Lower lobe of right lung (tissue), 2 donors: ENCODE measurements around the gene SRSF3. TPM values are rescaled to one million over a fixed set of nuclear protein-coding genes. Genes with fewer than 3 reads are reported as not detected.
A peak's percentile ranks its signal among the peaks of the same experiment; 100 is the strongest.

ENCODE experiments used
- ATAC-seq, 2 donors: fragments of 200-7000 bp; cut with Tn5 transposase; one replicate each; pipeline ENCODE4 v1.9.1; 2020 to 2022; ENCODE audit warnings: mild to moderate bottlenecking in 2 of 2, moderate library complexity in 2 of 2
- DNase-seq: peaks from one replicate; pipeline ENCODE4 v3.0.0-alpha.2; 2020
- H3K27ac ChIP-seq: fragments of 200-600 bp; one replicate; pipeline ENCODE4 v1.8.0; 2022
- H3K27me3 ChIP-seq: fragments of 200-600 bp; one replicate; pipeline ENCODE4 v1.8.0; 2022; ENCODE audit warnings: low read depth
- H3K36me3 ChIP-seq: fragments of 200-600 bp; one replicate; pipeline ENCODE4 v1.8.0; 2022; ENCODE audit warnings: mild to moderate bottlenecking
- H3K4me1 ChIP-seq: fragments of 200-600 bp; one replicate; pipeline ENCODE4 v1.8.0; 2022
- H3K4me3 ChIP-seq: fragments of 200-600 bp; one replicate; pipeline ENCODE4 v1.8.0; 2022; ENCODE audit warnings: mild to moderate bottlenecking
- H3K9me3 ChIP-seq: fragments of 200-600 bp; one replicate; pipeline ENCODE4 v1.8.0; 2022
- CTCF ChIP-seq: fragments of 200-600 bp; IDR thresholded peaks from one replicate; pipeline ENCODE4 v1.8.0; 2022; ENCODE audit warnings: antibody characterized with exemption, mild to moderate bottlenecking
- intact Hi-C: fragments of 100-400 bp; cut with DNase I; formaldehyde crosslinking; loops from one replicate; pipeline ENCODE4 v1.11.0; 2022
- total RNA-seq: library from RNA; stranded (reverse); fragmentation: NEBNext Ultra II Directional; extraction: Animal tissue kit (Norgen Biotek cat#: 25700); gene quantifications from one replicate; pipeline ENCODE4 v1.2.1, GENCODE V29; 2021
- donor health status: DM: no; HTN: yes; CAD: no; lungs with severe emphysema.

Gene SRSF3
- total RNA-seq, 1 donor from 2014 or later, result 180 TPM

- no peak for TF ChIP-seq CTCF
- no peaks in the 10 kb centered on the region for H3K9me3 ChIP-seq
- peaks cover 9% of the 10 kb centered on the region for H3K4me1 ChIP-seq
- H3K36me3 ChIP-seq, result no peaks in the 10 kb centered on the region
- DNase-seq (no peak), ATAC-seq (no peak)
- intact Hi-C loops, result no loop called here
- no peak overlapping the region for H3K4me3 ChIP-seq
- H3K27me3 ChIP-seq, result no peaks in the 10 kb centered on the region
- no peak overlapping the region for H3K27ac ChIP-seq
These were observed 3.9 kb upstream of the SRSF3 start for GRCh38 chr6:36590237-36590636.

- Histone ChIP-seq H3K4me1 (peaks cover 16% of the 10 kb centered on the region), H3K4me3 (no peak overlapping the region), H3K27ac (no peak overlapping the region), H3K9me3 (no peaks in the 10 kb centered on the region), H3K36me3 (peaks cover 8% of the 10 kb centered on the region), H3K27me3 (no peaks in the 10 kb centered on the region)
- no peak for TF ChIP-seq CTCF
- no peak for DNase-seq
- intact Hi-C loops, result no loop called here
- ATAC-seq, result no peak
These were observed 1.9 kb upstream of the SRSF3 start for GRCh38 chr6:36592221-36592655.

- intact Hi-C loops, result no loop called here
- TF ChIP-seq CTCF, result no peak
These were observed 563 bp upstream of the SRSF3 start for GRCh38 chr6:36593569-36594028.

GRCh38 chr6:36594816-36595643 is 868 bp downstream of the SRSF3 start:
- peaks cover 36% of the 10 kb centered on the region for H3K36me3 ChIP-seq
- peaks cover 44% of the 10 kb centered on the region for H3K4me1 ChIP-seq
- H3K27ac ChIP-seq, result peak overlapping the region; percentile 98
- intact Hi-C loops, result no loop called here
- ATAC-seq (peak in 1 of 2 donors; percentile 59), DNase-seq (no peak)
- no peak for TF ChIP-seq CTCF
- H3K9me3 ChIP-seq, result no peaks in the 10 kb centered on the region
- H3K4me3 ChIP-seq, result peak overlapping the region; percentile 82
- H3K27me3 ChIP-seq, result no peaks in the 10 kb centered on the region

More at GRCh38 chr6:36593569-36594028, 563 bp upstream of the SRSF3 start:
- peak; percentile 40 to 55 for ATAC-seq
- H3K4me1 ChIP-seq, result peaks cover 29% of the 10 kb centered on the region
- H3K27ac ChIP-seq, result peak overlapping the region; percentile 98
- H3K4me3 ChIP-seq, result peak overlapping the region; percentile 82
- peaks cover 22% of the 10 kb centered on the region for H3K36me3 ChIP-seq
- peak; percentile 70 for DNase-seq
- H3K27me3 ChIP-seq, result no peaks in the 10 kb centered on the region
- no peaks in the 10 kb centered on the region for H3K9me3 ChIP-seq

- peaks cover 49% of the 10 kb centered on the region for H3K36me3 ChIP-seq
- ATAC-seq (no peak), DNase-seq (no peak)
- peak overlapping the region; percentile 82 for H3K4me3 ChIP-seq
- peak overlapping the region; percentile 98 for H3K27ac ChIP-seq
- TF ChIP-seq CTCF, result no peak
- intact Hi-C loops, result no loop called here
- peaks cover 57% of the 10 kb centered on the region for H3K4me1 ChIP-seq
- no peaks in the 10 kb centered on the region for H3K9me3 ChIP-seq
- H3K27me3 ChIP-seq, result no peaks in the 10 kb centered on the region
These were observed 2.2 kb downstream of the SRSF3 start for GRCh38 chr6:36596356-36596755.
